Ovary (tissue), 9 donors: ENCODE data around the gene ABHD17C. TPM values are rescaled to one million over a fixed set of nuclear protein-coding genes. Genes with fewer than 3 reads are reported as not detected.

ENCODE experiments used
- DNase-seq, 5 donors: peaks; one replicate each; pipeline ENCODE4 v3.0.0-alpha.2; 2019 to 2020
- H3K27ac ChIP-seq, 2 donors: fragments of 200-600 bp; one replicate each; pipeline versions ENCODE4 v1.5.1 to v1.8.0; 2019 to 2022
- H3K27me3 ChIP-seq: fragments of 200-600 bp; one replicate; pipeline ENCODE4 v1.8.0; 2022
- H3K36me3 ChIP-seq: fragments of 200-600 bp; sonication (generic); one replicate; pipeline ENCODE4 v1.5.1; 2019
- H3K4me1 ChIP-seq: one replicate; pipeline ENCODE4 v1.8.1; 2013; ENCODE audit warnings: mild to moderate bottlenecking, moderate library complexity; ENCODE audit not compliant: insufficient read depth
- H3K4me3 ChIP-seq: fragments of 200-600 bp; sonication (generic); one replicate; pipeline ENCODE4 v1.5.1; 2017
- H3K9me3 ChIP-seq, 2 donors: fragments of 200-600 bp in 1 of 2; sonication (generic) in 1 of 2; one replicate each; pipeline versions ENCODE4 v1.5.1 to v1.8.1; 2013 to 2019; ENCODE audit warnings: mild to moderate bottlenecking in 1 of 2, moderate library complexity in 1 of 2
- EP300 ChIP-seq: sonication (generic); formaldehyde crosslinking; IDR thresholded peaks from one replicate; pipeline ENCODE4 v1.6.1; 2017; ENCODE audit warnings: antibody characterized with exemption
- POLR2A ChIP-seq: fragments of 450-650 bp; IDR thresholded peaks from one replicate; pipeline ENCODE4 v1.6.1; 2017; ENCODE audit warnings: antibody characterized with exemption, mild to moderate bottlenecking, moderate library complexity
- WGBS, 3 donors: extraction: QIAGEN DNeasy Blood & Tissue Kit in 1 of 3; methylation state at CpG; one replicate each; pipeline versions ENCODE4 v1.1.5 to v1.1.7; 2013 to 2017; 5-methylcytosine and 5-hydroxymethylcytosine counted together
- intact Hi-C, 4 donors: fragments of 100-400 bp; cut with DNase I; formaldehyde crosslinking; loops; one replicate each; pipeline versions ENCODE4 v1.11.0 to v1.15.1; 2022 to 2023
- polyA plus RNA-seq, 2 donors: library from polyadenylated mRNA; stranded (reverse); fragments of 200-250 nt in 1 of 2; fragments of 350-450 nt in 1 of 2; fragmentation: Illumina TruSeq in 1 of 2; extraction: RNeasy Lipid Tissue Mini Kit (QIAGEN cat#74804) in 1 of 2; gene quantifications; one replicate each; pipeline ENCODE4 v1.2.3, GENCODE V29; 2013 to 2014
- total RNA-seq, 7 donors: library from RNA; depleted of rRNA in 2 of 7; stranded (reverse); fragments of >200 nt in 2 of 7; fragmentation: NEBNext Ultra II Directional in 3 of 7; extraction: Animal tissue kit (Norgen Biotek cat#: 25700) in 3 of 7; gene quantifications; one replicate each; pipeline versions ENCODE4 v1.1.0 to v1.2.4, GENCODE V29; 2016 to 2023
- TF ChIP-seq, protein P1 (sequence below), 3 donors: fragments of 450-650 bp in 2 of 3; fragments of 200-600 bp in 1 of 3; IDR thresholded peaks; one replicate each; pipeline versions ENCODE4 v1.5.1 to v1.8.0; 2016 to 2022; ENCODE audit warnings: antibody characterized with exemption in 3 of 3, mild to moderate bottlenecking in 1 of 3
- donor health status: DM: no; HTN: no; CAD: no; lungs with moderate emphysema.
- donor health status: DM: no; HTN: no; CAD: no.
- donor health status: Bipolar disorder and iron deficiency.
- donor health status: DM: yes; HTN: yes; CAD: no.
- donor health status: DM: no; HTN: no; CAD: no.
- donor health status: DM: yes; HTN: yes; CAD: no.

ABHD17C gene
- total and polyA plus RNA-seq, 9 donors, result 1.2 to 5.6 (median 3.6) TPM

DNA sequence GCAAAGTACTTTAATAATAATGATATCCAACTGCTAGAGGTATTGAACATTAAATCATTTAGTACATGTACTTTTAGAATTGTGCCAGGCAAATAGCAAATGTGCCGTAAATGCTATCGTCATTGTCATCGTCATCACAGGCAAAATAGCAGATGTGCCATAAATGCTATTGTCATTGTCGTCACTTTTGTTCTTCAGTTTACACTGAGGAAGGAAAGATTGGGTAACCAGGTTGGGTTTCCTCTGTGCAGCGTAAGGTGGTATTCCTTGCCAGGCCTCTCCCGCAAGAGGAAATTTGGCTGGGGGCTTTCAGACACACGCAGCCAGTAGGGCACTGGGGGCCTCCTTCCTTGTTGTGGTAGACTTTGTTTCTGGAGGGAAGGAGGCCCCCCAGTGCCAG, 26.4 kb downstream of the ABHD17C start:
- TF ChIP-seq, protein P1, sequence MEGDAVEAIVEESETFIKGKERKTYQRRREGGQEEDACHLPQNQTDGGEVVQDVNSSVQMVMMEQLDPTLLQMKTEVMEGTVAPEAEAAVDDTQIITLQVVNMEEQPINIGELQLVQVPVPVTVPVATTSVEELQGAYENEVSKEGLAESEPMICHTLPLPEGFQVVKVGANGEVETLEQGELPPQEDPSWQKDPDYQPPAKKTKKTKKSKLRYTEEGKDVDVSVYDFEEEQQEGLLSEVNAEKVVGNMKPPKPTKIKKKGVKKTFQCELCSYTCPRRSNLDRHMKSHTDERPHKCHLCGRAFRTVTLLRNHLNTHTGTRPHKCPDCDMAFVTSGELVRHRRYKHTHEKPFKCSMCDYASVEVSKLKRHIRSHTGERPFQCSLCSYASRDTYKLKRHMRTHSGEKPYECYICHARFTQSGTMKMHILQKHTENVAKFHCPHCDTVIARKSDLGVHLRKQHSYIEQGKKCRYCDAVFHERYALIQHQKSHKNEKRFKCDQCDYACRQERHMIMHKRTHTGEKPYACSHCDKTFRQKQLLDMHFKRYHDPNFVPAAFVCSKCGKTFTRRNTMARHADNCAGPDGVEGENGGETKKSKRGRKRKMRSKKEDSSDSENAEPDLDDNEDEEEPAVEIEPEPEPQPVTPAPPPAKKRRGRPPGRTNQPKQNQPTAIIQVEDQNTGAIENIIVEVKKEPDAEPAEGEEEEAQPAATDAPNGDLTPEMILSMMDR (IDR thresholded peaks at IDR 0.05), result no peak
- no peak for TF ChIP-seq EP300
- no peak for TF ChIP-seq POLR2A
- DNase-seq, result no peak
- Histone ChIP-seq H3K4me1 (no peaks in the 10 kb centered on the region), H3K27me3 (no peaks in the 10 kb centered on the region), H3K36me3 (no peaks in the 10 kb centered on the region), H3K27ac (no peak overlapping the region), H3K9me3 (no peaks in the 10 kb centered on the region), H3K4me3 (no peak overlapping the region)
- intact Hi-C loops, result no loop called here
- 88 to 94% (median 92%) methylated on average over 7 of the region's 7 CpGs for WGBS, 3 donors

DNA sequence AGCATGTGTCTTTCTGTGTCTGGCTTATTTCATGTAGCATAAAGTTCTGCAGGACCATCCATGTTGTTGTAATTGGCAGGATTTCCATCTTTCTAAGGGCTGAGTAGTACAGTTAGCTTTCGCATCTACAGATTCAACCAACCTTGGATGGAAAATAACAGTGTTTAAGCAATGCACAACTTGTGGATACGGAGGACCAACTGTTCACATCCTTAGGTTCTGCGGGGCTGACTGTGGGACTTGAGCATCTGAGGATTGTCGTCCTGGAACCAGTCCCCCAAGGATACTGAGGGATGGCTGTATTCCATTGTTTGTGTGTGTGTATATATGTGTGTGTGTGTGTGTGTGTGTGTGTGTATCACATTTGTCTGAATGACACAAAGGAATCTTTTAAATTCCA, 27.7 kb downstream of the ABHD17C start:
- H3K36me3 ChIP-seq, result no peaks in the 10 kb centered on the region
- no peak overlapping the region for H3K27ac ChIP-seq
- peaks cover 2% of the 10 kb centered on the region for H3K4me1 ChIP-seq
- H3K9me3 ChIP-seq, result no peaks in the 10 kb centered on the region
- no peaks in the 10 kb centered on the region for H3K27me3 ChIP-seq
- intact Hi-C loops, result no loop called here
- WGBS, 3 donors, result 93 to 96% (median 93%) methylated on average over 4 of the region's 4 CpGs
- no peak for DNase-seq
- TF ChIP-seq EP300, result no peak
- TF ChIP-seq, protein P1 (IDR thresholded peaks at IDR 0.05), result no peak
- TF ChIP-seq POLR2A, result no peak
- H3K4me3 ChIP-seq, result no peak overlapping the region

DNA sequence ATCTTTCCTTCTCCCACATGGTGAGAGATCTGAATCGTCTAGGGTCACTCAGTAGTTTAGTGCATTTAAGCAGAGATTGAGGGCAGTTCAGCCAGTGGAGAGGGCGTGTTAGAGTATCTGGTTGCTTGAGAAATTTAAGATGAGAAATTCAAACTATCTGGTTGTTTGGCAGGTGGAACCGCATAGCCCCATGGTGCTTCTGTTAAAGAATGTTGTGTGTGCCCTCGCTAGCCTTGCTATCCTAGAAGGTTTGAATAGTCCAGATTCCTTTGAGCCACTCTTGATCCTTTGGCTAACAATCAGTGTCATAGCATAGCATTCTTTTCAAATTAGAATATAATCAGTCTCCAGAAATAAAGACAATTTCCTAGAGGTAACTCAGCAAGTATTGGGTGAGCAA, 32.1 kb downstream of the ABHD17C start:
- WGBS, 3 donors, result 43 to 70% (median 48%) methylated on average over 4 of the region's 4 CpGs
- peaks cover 2% of the 10 kb centered on the region for H3K4me1 ChIP-seq

DNA sequence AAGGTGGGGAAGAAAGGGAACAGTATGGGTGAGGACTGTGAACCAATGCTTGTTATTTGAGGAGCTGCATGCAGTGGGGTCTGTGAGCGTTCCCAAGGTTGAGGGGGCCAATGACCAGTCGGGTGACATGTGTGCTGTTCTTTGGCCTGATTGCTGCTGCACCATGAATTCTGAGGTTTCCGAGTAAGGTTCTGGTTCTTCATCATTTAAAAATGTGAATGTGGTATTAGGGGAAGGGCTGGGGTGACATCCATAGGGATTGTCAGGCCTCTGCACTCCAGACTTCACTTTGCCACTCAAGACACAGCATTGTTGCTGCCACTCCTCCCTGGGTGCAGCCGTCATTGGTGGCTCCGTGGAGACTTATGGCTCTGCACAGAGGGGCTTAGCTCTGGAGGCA, 32.5 kb downstream of the ABHD17C start:
- Histone ChIP-seq H3K36me3 (no peaks in the 10 kb centered on the region), H3K4me1 (peaks cover 2% of the 10 kb centered on the region), H3K27ac (no peak overlapping the region), H3K27me3 (no peaks in the 10 kb centered on the region), H3K4me3 (no peak overlapping the region), H3K9me3 (no peaks in the 10 kb centered on the region)
- no peak for DNase-seq
- intact Hi-C loops, result no loop called here
- 91 to 95% (median 93%) methylated on average over 5 of the region's 5 CpGs for WGBS, 3 donors
- TF ChIP-seq, protein P1 (IDR thresholded peaks at IDR 0.05), result no peak
- no peak for TF ChIP-seq POLR2A
- TF ChIP-seq EP300, result no peak

More for the DNA sequence above, 32.1 kb downstream of the ABHD17C start:
- TF ChIP-seq EP300 (no peak), POLR2A (no peak)
- TF ChIP-seq, protein P1 (IDR thresholded peaks at IDR 0.05), result no peak
- H3K4me3 ChIP-seq, result no peak overlapping the region
- no peaks in the 10 kb centered on the region for H3K27me3 ChIP-seq
- H3K27ac ChIP-seq, result no peak overlapping the region
- DNase-seq, result no peak
- H3K36me3 ChIP-seq, result no peaks in the 10 kb centered on the region
- H3K9me3 ChIP-seq, result no peaks in the 10 kb centered on the region
- intact Hi-C loops, result no loop called here

DNA sequence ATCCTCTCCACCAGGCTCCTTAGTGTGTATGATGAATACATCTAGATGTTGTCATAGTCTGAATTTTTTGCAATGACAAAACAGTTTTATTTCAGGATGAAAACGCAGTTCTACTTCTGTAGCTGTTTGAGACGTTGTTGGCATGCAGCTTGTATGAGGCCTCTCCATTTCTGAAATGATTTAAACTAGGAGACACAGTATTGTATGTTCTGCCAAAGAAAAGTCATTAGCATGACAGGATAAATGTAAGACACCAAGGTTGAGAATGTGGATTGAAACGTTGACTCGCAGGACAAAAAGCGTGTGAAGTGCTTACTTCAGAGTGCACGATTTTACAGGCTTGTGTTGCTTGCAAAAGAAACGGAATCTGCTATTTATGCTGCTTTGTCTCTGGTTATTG, 35.3 kb downstream of the ABHD17C start:
- TF ChIP-seq, protein P1 (IDR thresholded peaks at IDR 0.05), result no peak
- TF ChIP-seq POLR2A, result no peak
- no peak for TF ChIP-seq EP300
- no peak overlapping the region for H3K27ac ChIP-seq
- H3K9me3 ChIP-seq, result no peaks in the 10 kb centered on the region
- H3K4me3 ChIP-seq, result no peak overlapping the region
- peaks cover 2% of the 10 kb centered on the region for H3K4me1 ChIP-seq
- no peaks in the 10 kb centered on the region for H3K27me3 ChIP-seq
- 80 to 88% (median 87%) methylated on average over 7 of the region's 7 CpGs for WGBS, 3 donors
- no peaks in the 10 kb centered on the region for H3K36me3 ChIP-seq
- intact Hi-C loops, result no loop called here
- no peak for DNase-seq
